ENCODE results near the gene MAN2A1. TPM values are rescaled to one million over a fixed set of nuclear protein-coding genes. Genes with fewer than 3 reads are reported as not detected.
"Not testable (repeated sequence)": the region's sequence is repeated elsewhere in the genome, so short reads cannot be mapped to it uniquely, and the experiment has no call there.

MAN2A1 gene
- total RNA-seq, 1 donor from 2014 or later = 99.5 TPM

DNA sequence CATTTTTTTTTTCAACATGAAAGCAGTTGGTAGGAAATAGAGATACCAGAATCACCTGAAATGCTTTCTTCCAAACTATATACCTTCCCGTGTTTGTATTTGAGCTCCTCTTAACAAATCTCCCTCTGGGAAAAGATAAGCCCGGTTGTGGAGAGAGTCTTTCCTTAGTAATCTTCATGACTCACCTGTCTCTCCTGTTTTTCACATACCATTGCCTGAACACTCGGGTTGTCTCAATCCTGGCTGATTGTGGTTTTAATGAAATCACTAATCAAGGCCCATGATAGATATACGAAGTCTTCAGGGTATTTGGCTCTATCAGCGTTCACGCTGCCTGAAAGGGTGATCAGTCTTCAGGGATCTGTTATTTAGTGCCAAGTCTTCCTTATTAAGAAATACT, 136.7 kb downstream of the MAN2A1 start:
- DNase-seq = no peak

DNA sequence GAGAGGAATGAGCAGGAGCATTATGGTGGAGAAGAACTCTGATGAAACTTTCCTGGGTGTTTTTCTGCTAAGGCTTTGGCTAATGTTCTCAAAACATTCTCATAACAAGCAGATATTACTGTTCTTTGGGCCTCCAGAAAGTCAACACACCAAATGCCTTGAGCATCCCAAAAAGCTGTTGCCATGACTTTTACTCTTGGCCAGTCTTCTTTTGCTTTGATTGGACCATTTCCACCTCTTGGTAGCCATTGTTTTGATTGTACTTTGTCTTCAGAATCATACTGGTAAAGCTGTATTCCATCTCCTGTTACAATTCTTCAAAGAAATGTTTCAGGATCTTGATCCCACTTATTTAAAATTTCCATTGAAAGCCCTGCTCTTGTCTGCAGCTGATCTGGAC, 139.6 kb downstream of the MAN2A1 start:
- DNase-seq = no peak

- DNase-seq = no peak
These were observed 141.3 kb downstream of the MAN2A1 start for GRCh38 chr5:109830955-109831502.

GRCh38 chr5:109832207-109833188, 142.8 kb downstream of the MAN2A1 start:
- not testable (repeated sequence) for DNase-seq

GRCh38 chr5:109833946-109834345, 144.2 kb downstream of the MAN2A1 start:
- no peak for DNase-seq

DNA sequence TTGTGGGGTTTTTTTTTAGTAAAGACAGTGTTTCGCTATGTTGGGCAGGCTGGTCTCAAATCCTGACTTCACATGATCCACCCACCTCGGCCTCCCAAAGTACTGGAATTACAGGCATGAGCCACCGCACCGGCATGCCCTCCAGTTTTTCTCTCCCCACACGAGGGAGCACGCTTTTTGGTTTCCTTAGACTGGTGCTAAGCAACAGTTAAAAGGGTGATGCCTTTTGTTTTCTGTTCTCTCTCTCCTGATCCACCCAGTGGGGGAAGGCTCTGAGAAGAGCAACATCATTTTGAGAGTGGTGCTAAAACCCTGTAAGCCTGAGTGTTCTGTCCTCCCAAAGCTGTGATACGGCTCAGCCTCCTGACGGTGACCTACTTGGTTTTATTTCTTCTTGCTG, 146.6 kb downstream of the MAN2A1 start:
- DNase-seq = no peak

DNA sequence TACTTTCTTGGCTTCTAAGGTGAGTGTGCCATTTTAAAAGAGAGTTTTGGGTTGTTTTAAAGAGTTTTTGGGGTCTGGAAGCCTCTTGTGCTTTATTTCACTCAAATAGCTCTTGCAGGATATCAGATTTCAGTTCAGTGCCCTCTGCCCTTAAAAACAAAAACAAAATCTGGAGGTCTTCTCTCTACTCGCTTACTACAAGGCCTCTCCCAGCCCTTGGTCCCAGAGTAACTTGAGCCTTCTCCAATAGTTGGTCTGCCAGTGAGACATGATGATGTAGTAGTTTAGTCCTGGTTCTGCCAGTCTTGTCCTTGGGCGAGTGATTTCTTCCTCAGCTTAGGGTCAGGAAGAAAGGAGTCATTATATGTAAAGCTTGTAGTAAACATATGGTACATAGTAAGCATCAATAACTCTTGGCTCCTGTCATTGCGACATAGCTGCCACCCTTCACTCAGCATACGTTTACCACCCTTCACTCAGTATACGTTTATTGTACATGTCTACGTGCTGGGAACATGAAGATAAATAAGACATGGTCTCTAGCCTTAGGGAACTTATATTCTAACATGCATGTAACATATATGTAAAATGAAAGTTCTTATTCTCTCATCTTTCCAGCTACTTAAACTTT, 147.6 kb downstream of the MAN2A1 start:
- no peak for DNase-seq

DNA sequence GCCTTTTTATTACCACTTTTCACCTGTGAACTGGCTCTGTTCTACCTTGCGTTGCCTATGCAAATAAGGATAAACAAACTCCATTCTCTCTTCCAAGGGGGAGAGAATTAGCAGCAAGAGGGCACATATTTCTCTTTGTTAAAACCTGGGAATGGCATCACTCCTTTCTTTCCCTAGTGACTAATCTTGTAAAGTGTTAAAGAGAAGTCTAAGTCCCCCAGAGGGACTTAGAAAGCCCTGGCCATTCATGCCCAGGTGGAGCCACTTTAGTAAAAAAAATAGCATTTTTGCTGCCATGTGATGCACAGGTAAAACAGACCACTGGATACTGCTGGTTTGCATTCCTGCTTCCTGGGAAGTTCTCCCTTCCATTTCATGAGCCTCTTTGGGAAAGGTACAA, 148.4 kb downstream of the MAN2A1 start:
- no peak for DNase-seq

- DNase-seq = no peak
These were observed 154.4 kb downstream of the MAN2A1 start for GRCh38 chr5:109844148-109844547.

GRCh38 chr5:109844695-109845094, 155.0 kb downstream of the MAN2A1 start:
- no peak for DNase-seq

DNA sequence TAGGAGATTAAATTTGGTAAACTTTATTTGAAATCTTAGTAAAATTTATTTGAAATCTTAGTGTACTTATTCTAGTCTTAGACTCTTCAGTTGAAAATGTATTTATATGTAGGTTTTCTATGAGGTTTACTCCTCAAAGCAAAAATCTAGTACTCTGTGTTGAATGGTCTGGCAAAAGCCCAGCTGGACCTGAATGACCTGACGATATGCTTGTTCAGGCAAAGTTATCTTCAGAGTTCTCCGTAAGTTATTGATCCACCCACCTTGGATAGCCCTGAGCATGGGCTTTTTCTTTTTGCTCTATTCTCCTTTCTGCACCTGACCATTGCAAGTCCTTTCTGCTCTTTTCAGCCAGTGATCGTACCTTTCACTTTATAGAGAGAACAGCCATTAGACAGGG, 158.4 kb downstream of the MAN2A1 start:
- no peak for DNase-seq

DNA sequence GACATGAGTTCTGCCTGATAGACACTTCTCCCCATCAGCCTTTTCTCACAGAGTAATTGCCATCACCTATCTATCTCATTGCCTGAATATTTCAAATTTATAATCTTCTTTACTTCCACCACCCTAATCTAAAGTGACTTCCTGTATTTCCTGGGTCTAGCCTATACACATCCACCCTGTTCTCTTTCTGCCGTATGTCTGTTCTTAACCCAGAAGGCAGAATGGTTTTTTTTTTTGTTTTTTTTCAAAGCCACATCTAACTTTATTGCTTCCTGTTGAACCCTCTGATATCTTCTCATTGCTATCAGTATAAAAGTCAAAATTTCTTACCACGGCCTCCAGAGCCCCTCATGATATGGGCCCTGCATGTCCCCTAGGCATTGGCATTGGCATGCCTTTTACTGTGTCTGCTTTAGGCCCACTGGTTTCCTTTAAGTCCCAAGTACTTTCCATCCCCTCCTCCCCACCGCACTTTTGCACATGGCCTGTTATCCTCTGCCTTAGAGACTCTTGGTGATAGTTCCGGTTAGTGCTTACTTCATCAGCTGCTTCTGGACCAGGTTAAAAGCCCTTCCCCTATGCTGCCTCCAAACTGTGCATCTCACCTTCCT, 159.9 kb downstream of the MAN2A1 start:
- no peak for DNase-seq

GRCh38 chr5:109852371-109853155, 162.8 kb downstream of the MAN2A1 start:
- DNase-seq = no peak

DNA sequence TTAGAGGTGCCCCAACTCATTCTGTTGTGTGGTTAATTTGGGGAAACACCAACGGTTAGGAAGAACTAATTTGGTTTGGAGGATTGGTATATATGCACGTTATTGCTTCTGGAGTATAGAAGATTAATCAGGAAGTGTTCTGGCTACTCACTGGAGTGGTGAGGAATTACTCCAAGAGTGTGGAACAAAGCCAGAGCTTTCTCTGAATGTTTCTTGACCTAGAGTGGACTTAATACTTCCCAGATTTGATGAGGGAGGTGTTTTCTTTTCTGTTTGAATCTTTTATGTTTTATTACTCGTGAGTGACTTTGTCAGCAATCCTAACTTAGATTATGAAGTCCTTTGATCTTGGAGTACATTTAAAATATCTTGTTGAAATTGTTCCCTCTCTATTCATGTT, 163.7 kb downstream of the MAN2A1 start:
- peak; percentile 18 for DNase-seq

DNA sequence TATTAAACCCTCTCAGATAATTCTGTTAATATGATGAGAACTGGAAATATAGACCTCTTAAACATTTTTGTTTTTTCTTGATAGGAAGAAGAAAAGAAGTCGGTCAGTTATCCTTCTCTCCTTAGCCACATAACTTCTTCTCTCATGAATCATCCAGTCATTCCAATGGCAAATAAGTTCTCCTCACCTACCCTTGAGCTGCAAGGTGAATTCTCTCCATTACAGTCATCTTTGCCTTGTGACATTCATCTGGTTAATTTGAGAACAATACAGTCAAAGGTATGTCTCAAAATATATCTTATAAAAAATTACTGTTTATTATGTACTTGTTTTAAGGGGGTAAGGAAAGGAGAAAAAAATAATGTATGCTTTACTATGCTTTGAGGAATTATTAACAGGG, 165.3 kb downstream of the MAN2A1 start:
- no peak for DNase-seq

GRCh38 chr5:109857405-109858031, 167.8 kb downstream of the MAN2A1 start:
- no peak for DNase-seq

DNA sequence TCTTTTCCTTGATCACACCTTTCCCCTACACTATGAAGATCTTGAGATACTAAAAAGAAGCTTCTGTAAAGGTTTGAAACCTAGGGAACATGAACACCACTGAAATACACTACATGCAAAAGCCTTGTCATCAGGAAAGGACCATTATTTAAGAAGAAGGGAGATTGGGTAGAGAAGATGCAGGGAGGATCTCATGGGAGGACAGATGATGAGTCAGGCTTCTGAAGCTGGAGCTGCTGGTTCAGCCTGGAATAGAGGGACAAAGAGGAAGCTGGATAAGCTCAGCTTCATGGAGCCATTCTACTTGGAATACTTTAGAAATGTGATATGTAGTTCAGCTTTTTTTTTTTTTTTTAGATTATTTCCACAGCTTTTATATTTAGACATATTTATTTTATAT, 169.8 kb downstream of the MAN2A1 start:
- DNase-seq = no peak

GRCh38 chr5:109862301-109862700, 172.6 kb downstream of the MAN2A1 start:
- DNase-seq = no peak

DNA sequence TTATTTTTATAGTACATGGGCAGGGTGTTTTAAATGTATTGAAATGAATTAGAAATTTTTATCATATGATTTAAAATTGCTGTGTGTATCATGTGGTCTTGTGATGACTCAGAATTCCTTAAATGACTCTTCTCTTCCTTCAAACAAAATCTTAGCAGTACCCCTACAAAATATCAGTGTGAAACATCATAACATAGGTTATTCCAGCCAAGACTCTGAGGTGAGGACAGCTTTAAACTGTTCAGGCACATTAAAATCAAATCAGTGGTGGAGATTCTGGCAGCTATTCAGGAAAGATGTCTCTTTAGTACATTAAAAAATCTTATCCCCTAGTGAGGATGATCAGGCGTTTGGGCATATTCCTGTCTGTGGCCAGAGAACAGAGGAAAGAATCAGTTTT, 174.0 kb downstream of the MAN2A1 start:
- DNase-seq = no peak

DNA sequence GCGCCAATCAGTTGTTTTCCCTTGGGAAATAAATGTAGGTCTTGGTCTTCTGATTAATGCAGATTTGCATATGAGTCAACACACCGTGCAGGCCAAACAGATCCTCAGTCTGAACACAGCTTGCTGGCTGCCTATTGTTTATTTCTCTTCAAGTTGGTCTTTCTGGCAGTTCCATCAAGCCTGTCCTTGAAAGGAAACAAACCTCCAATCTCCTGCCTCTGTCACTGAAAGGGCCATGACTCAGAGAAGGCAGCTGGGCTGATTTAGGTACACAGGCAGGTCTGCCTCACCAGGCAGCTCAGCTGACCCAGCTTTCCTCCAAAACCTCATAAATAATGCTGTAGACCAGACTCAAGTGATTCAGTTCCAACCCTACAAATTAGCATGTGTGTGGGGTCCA, 175.9 kb downstream of the MAN2A1 start:
- DNase-seq = no peak

DNA sequence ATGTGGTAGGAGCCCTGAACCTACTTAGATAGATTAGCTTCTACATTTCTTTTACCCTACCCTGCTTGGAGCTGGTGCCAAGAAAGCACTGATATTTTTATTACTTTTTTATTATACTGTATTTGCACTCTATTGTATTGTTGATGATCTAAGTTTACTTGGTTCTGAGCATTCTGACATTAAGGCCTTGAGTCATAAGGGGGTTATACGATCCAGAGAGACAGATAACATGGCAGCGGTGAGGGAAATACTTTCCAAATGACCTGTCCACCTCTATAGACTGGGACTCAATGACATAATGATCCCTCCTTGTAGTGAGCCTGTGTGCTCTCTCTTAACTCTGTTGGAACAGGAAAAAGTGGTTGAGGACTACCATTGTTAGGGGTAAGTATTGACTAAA, 176.3 kb downstream of the MAN2A1 start:
- no peak for DNase-seq

- no peak for DNase-seq
These were observed 179.0 kb downstream of the MAN2A1 start for GRCh38 chr5:109868737-109869136.

All from tongue (tissue), 2 donors.